Measurements from ENCODE around the gene DCST2.

Gene DCST2

DNA sequence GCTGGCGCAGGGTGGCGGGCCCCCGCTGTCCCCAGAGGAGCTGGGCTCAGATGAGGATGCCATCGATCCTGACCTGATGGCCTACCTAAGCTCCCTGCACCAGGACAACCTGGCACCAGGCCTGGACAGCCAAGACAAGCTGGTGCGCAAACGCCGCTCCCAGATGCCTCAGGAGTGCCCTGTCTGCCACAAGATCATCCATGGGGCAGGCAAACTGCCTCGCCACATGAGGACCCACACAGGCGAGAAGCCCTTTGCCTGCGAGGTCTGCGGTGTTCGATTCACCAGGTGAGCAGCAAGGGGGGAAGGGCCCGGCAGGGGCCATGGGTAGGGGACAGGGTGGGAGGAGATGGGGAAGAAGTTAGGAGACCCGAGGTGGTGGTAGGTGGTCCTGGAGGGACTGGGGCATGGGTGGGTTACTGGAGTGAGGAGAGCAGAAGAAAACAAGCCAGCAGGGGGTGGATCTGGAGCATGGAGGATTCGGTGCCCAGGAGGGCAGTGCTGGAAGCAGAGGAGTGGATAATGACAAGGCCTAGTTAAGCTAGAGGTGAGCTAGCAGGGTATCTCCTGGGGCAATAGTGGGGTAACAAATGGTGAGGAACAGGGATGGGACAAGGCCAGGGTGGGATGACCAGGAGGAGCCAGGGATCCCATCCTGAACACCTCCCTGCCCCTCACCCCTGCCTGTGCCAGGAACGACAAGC is 17.9 kb downstream of the DCST2 start:
- Histone ChIP-seq H3K27ac (ENCODE audit: insufficient read depth, low read depth, low read length, poor library complexity, severe bottlenecking) (no peak overlapping the region), H3K27me3 (ENCODE audit: control insufficient read depth, insufficient read depth, low read length, poor library complexity, severe bottlenecking) (no peaks in the 10 kb centered on the region), H3K4me3 (ENCODE audit: insufficient read depth, low read depth, low read length) (no peak overlapping the region), H3K36me3 (ENCODE audit: control insufficient read depth, insufficient read depth, low read length) (peaks cover 4% of the 10 kb centered on the region), H3K9me3 (ENCODE audit: control insufficient read depth, low read length) (no peaks in the 10 kb centered on the region), H3K4me1 (ENCODE audit: control insufficient read depth, insufficient read depth, low read length) (peaks cover 43% of the 10 kb centered on the region)
- WGBS, 2 experiments: 95 to 96% methylated on average over 16 of the region's 16 CpGs

DNA sequence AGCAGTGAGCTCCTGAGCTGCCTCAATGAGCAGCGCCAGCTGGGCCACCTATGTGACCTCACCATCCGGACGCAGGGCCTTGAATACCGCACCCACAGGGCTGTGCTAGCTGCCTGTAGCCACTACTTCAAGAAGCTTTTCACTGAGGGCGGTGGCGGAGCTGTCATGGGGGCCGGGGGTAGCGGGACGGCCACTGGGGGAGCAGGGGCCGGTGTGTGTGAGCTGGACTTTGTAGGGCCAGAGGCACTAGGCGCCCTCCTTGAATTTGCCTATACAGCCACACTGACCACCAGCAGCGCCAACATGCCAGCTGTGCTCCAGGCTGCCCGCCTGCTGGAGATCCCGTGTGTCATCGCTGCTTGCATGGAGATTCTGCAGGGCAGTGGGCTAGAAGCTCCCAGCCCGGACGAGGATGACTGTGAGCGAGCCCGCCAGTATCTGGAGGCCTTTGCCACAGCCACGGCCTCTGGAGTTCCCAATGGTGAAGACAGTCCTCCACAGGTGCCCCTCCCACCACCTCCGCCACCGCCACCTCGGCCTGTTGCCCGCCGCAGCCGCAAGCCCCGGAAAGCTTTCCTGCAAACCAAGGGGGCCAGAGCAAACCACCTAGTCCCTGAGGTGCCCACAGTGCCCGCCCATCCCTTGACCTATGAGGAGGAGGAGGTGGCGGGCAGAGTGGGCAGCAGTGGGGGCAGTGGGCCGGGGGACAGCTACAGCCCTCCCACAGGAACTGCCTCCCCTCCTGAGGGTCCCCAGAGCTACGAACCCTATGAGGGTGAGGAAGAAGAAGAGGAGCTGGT is 18.7 kb downstream of the DCST2 start:
- H3K4me1 ChIP-seq (ENCODE audit: control insufficient read depth, insufficient read depth, low read length): peaks cover 46% of the 10 kb centered on the region
- WGBS, 2 experiments: 95% methylated on average over 31 of the region's 31 CpGs
- H3K27ac ChIP-seq (ENCODE audit: insufficient read depth, low read depth, low read length, poor library complexity, severe bottlenecking): no peak overlapping the region
- peaks cover 4% of the 10 kb centered on the region for H3K36me3 ChIP-seq (ENCODE audit: control insufficient read depth, insufficient read depth, low read length)
- H3K27me3 ChIP-seq (ENCODE audit: control insufficient read depth, insufficient read depth, low read length, poor library complexity, severe bottlenecking): no peaks in the 10 kb centered on the region
- H3K9me3 ChIP-seq (ENCODE audit: control insufficient read depth, low read length): no peaks in the 10 kb centered on the region
- H3K4me3 ChIP-seq (ENCODE audit: insufficient read depth, low read depth, low read length): no peak overlapping the region

GRCh38 chr1:155013632-155014031 is 19.9 kb downstream of the DCST2 start:
- Histone ChIP-seq H3K36me3 (ENCODE audit: control insufficient read depth, insufficient read depth, low read length) (peaks cover 4% of the 10 kb centered on the region), H3K27me3 (ENCODE audit: control insufficient read depth, insufficient read depth, low read length, poor library complexity, severe bottlenecking) (no peaks in the 10 kb centered on the region), H3K4me3 (ENCODE audit: insufficient read depth, low read depth, low read length) (no peak overlapping the region), H3K9me3 (ENCODE audit: control insufficient read depth, low read length) (no peaks in the 10 kb centered on the region), H3K4me1 (ENCODE audit: control insufficient read depth, insufficient read depth, low read length) (peaks cover 46% of the 10 kb centered on the region), H3K27ac (ENCODE audit: insufficient read depth, low read depth, low read length, poor library complexity, severe bottlenecking) (no peak overlapping the region)
- WGBS, 2 experiments: 87 to 89% methylated on average over 8 of the region's 8 CpGs

DNA sequence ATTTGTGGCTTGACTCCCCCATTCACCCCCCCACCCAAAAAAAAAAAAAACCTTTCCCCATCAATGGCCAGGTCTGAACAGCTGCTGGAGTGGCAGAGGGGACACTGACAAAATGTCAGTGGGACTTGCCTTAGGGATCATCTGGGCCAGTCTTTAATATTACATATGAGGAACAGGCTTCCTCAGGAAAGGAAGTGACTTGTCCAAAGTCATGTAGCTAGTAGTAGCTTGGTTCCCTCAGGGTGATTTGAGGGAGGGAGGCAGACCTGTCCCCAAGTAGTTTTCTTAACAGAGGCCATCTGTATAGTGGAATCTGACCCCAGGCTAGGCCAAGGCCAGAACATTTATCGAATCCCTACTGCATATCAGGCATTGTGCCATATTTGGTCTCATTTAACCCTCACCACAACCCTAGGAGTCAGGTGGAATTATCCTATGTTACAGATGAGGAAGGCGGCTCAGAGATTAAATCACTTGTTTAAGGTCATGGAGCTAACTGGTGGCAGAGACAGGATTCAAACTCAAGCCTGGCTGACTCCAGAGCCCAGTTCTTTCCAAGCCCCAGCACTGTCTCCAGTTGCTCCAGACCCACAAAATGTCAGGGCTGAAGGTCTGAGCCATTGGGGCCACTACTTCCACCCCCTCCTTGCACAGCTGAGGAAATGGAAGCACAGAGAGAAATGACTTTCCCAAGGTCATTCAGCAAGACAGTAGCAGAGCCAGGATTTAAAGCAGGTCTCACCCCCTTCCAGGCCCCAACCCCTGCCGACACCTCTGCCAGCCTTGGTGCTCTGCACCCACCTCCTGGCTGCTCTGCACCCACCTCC is 20.6 kb downstream of the DCST2 start:
- H3K27ac ChIP-seq (ENCODE audit: insufficient read depth, low read depth, low read length, poor library complexity, severe bottlenecking): no peak overlapping the region
- peaks cover 4% of the 10 kb centered on the region for H3K36me3 ChIP-seq (ENCODE audit: control insufficient read depth, insufficient read depth, low read length)
- no peaks in the 10 kb centered on the region for H3K27me3 ChIP-seq (ENCODE audit: control insufficient read depth, insufficient read depth, low read length, poor library complexity, severe bottlenecking)
- H3K4me1 ChIP-seq (ENCODE audit: control insufficient read depth, insufficient read depth, low read length): peaks cover 47% of the 10 kb centered on the region
- 93 to 95% methylated on average over 3 of the region's 3 CpGs for WGBS, 2 experiments
- no peak overlapping the region for H3K4me3 ChIP-seq (ENCODE audit: insufficient read depth, low read depth, low read length)
- H3K9me3 ChIP-seq (ENCODE audit: control insufficient read depth, low read length): no peaks in the 10 kb centered on the region

DNA sequence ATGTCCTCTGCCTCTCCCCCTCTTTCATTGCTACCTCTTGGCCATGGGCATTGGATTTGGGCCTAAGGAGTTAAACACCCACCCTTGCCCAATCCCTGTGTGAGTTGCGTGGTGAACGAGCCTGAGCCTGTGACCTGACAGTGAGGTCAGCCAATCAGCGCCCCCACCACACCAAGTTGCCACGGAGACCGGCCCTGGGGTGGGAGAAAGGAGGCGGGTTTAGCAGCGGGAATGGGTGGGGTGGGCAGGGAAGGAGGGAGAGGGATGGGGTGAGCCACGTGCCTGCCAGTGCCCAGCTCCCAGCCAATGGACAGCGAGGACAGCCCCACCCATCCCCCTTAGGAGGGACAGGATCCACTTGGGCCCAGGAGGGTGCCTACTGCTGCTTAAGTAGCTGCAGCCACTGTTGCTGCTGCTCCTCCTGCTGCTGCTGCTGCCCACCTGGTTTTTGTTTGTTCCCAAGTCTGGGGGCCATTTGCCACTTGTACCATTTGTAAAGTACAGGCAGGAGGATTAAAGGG is 21.5 kb downstream of the DCST2 start:
- Histone ChIP-seq H3K4me1 (ENCODE audit: control insufficient read depth, insufficient read depth, low read length) (peaks cover 44% of the 10 kb centered on the region), H3K27me3 (ENCODE audit: control insufficient read depth, insufficient read depth, low read length, poor library complexity, severe bottlenecking) (no peaks in the 10 kb centered on the region), H3K4me3 (ENCODE audit: insufficient read depth, low read depth, low read length) (no peak overlapping the region), H3K9me3 (ENCODE audit: control insufficient read depth, low read length) (no peaks in the 10 kb centered on the region), H3K27ac (ENCODE audit: insufficient read depth, low read depth, low read length, poor library complexity, severe bottlenecking) (peak overlapping the region; percentile 63), H3K36me3 (ENCODE audit: control insufficient read depth, insufficient read depth, low read length) (peaks cover 4% of the 10 kb centered on the region)
- WGBS, 2 experiments: 7 to 10% methylated on average over 9 of the region's 9 CpGs

DNA sequence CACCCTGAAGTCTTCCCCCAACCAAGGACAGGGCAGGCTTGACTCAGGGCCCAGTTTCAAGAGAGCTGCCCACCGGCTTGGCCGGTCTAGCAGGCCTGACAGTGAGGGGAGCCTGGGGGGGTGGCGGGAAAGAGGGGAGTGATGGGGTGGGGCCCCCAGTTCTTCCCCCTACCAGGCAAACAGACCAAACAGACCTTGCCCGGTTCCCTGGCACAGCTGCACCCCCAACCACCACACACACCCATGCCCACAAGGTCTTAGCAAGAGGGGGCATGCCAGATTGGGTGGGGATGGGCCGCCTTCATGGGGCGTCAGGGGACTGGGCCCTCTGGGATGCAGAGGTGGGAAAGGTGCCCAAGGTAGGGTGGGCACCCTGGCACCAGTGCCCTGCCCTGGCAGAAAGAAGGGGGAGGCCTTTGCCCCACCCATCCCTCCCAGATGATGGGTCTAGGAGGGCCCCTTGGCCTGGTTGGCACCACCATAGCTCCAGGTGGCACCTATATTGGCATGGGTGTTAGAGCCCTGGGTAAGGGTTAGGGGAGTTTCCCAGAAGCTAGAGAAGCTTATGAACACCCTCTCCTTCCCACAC is 22.1 kb downstream of the DCST2 start:
- Histone ChIP-seq H3K4me3 (ENCODE audit: insufficient read depth, low read depth, low read length) (no peak overlapping the region), H3K27me3 (ENCODE audit: control insufficient read depth, insufficient read depth, low read length, poor library complexity, severe bottlenecking) (no peaks in the 10 kb centered on the region), H3K9me3 (ENCODE audit: control insufficient read depth, low read length) (no peaks in the 10 kb centered on the region), H3K27ac (ENCODE audit: insufficient read depth, low read depth, low read length, poor library complexity, severe bottlenecking) (peak overlapping the region; percentile 63), H3K36me3 (ENCODE audit: control insufficient read depth, insufficient read depth, low read length) (peaks cover 4% of the 10 kb centered on the region), H3K4me1 (ENCODE audit: control insufficient read depth, insufficient read depth, low read length) (peaks cover 40% of the 10 kb centered on the region)
- WGBS, 2 experiments: 95 to 98% methylated on average over 6 of the region's 6 CpGs

DNA sequence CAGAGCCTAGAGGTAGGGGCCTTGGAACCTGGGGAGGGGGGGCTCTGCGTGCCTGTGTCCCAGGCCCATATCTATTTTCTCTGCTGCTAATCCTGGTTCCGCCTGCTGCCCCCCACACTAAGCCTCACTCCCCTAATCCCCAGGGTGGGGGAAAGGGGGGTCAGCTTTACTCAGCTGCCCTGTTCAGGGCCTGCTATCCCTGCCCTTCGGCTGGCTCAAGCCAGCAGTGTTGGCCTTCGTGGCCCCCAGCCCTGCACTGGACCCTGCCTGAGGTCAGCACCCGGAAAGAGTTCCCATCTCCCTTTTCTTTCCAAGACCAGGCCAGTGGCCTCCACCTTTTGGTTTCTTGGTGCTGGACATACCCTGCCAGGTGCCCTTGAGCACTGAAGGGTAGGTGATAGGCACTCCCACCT is 22.6 kb downstream of the DCST2 start:
- Histone ChIP-seq H3K9me3 (ENCODE audit: control insufficient read depth, low read length) (no peaks in the 10 kb centered on the region), H3K27ac (ENCODE audit: insufficient read depth, low read depth, low read length, poor library complexity, severe bottlenecking) (peak overlapping the region; percentile 23)
- 86 to 87% methylated on average over 5 of the region's 5 CpGs for WGBS, 2 experiments

GRCh38 chr1:155010211-155010918 is 23.2 kb downstream of the DCST2 start:
- WGBS, 2 experiments: 81 to 92% methylated on average over 9 to 11 of the region's 11 CpGs
- Histone ChIP-seq H3K36me3 (ENCODE audit: control insufficient read depth, insufficient read depth, low read length) (peaks cover 4% of the 10 kb centered on the region), H3K27me3 (ENCODE audit: control insufficient read depth, insufficient read depth, low read length, poor library complexity, severe bottlenecking) (no peaks in the 10 kb centered on the region), H3K9me3 (ENCODE audit: control insufficient read depth, low read length) (no peaks in the 10 kb centered on the region), H3K4me3 (ENCODE audit: insufficient read depth, low read depth, low read length) (no peak overlapping the region), H3K27ac (ENCODE audit: insufficient read depth, low read depth, low read length, poor library complexity, severe bottlenecking) (no peak overlapping the region), H3K4me1 (ENCODE audit: control insufficient read depth, insufficient read depth, low read length) (peaks cover 40% of the 10 kb centered on the region)

More for the DNA sequence above, 22.6 kb downstream of the DCST2 start:
- Histone ChIP-seq H3K4me3 (ENCODE audit: insufficient read depth, low read depth, low read length) (no peak overlapping the region), H3K36me3 (ENCODE audit: control insufficient read depth, insufficient read depth, low read length) (peaks cover 4% of the 10 kb centered on the region), H3K4me1 (ENCODE audit: control insufficient read depth, insufficient read depth, low read length) (peaks cover 40% of the 10 kb centered on the region), H3K27me3 (ENCODE audit: control insufficient read depth, insufficient read depth, low read length, poor library complexity, severe bottlenecking) (no peaks in the 10 kb centered on the region)

- peaks cover 43% of the 10 kb centered on the region for H3K4me1 ChIP-seq (ENCODE audit: control insufficient read depth, insufficient read depth, low read length)
- no peak overlapping the region for H3K4me3 ChIP-seq (ENCODE audit: insufficient read depth, low read depth, low read length)
- no peaks in the 10 kb centered on the region for H3K27me3 ChIP-seq (ENCODE audit: control insufficient read depth, insufficient read depth, low read length, poor library complexity, severe bottlenecking)
- no peak overlapping the region for H3K27ac ChIP-seq (ENCODE audit: insufficient read depth, low read depth, low read length, poor library complexity, severe bottlenecking)
- peaks cover 2% of the 10 kb centered on the region for H3K36me3 ChIP-seq (ENCODE audit: control insufficient read depth, insufficient read depth, low read length)
- no peaks in the 10 kb centered on the region for H3K9me3 ChIP-seq (ENCODE audit: control insufficient read depth, low read length)
- WGBS, 2 experiments: 95 to 97% methylated on average over 5 of the region's 5 CpGs
Observed at GRCh38 chr1:155009742-155010141, 23.8 kb downstream of the DCST2 start.

Data from ectodermal cell (in vitro differentiated cells).